ENCODE results near the gene SIRPB2. TPM values are rescaled to one million over a fixed set of nuclear protein-coding genes. Genes with fewer than 3 reads are reported as not detected.

SIRPB2 gene
- polyA plus RNA-seq, 1 donor (not counting 4 experiments of a cell fraction or from before 2014, with no cell fraction given), result 1.6 TPM

DNA sequence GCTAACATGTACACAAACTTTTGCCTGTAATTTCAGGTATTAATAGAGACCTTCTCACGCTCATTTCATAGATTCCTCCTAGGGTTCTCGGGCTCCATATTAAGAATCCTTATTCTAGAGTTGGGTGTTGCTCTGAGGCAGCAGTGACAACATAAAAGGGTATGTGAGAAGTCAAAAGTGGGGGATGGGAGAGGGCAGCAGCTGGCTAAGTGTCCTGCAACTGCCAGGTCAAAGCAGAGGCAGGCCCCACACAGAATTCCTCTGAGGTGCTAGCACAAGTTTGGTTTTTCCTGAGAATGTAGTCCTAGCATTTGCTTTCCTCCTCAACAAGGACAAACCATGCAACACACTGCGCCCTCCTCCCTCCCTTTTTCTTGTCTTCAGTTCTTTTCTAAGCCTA lies 29.2 kb downstream of the SIRPB2 start:
- DNase-seq (ENCODE audit: low read depth, low spot score) (no peak), FAIRE-seq (no peak)
- dilution Hi-C loops (cut with MboI; ENCODE audit: extremely low pct_ligation_motif_present, low sequenced_read_pairs), result no loop called here
- no peak for TF ChIP-seq EZH2 (IDR thresholded peaks at IDR 0.05; ENCODE audit: low read length)
- TF ChIP-seq, protein P1, sequence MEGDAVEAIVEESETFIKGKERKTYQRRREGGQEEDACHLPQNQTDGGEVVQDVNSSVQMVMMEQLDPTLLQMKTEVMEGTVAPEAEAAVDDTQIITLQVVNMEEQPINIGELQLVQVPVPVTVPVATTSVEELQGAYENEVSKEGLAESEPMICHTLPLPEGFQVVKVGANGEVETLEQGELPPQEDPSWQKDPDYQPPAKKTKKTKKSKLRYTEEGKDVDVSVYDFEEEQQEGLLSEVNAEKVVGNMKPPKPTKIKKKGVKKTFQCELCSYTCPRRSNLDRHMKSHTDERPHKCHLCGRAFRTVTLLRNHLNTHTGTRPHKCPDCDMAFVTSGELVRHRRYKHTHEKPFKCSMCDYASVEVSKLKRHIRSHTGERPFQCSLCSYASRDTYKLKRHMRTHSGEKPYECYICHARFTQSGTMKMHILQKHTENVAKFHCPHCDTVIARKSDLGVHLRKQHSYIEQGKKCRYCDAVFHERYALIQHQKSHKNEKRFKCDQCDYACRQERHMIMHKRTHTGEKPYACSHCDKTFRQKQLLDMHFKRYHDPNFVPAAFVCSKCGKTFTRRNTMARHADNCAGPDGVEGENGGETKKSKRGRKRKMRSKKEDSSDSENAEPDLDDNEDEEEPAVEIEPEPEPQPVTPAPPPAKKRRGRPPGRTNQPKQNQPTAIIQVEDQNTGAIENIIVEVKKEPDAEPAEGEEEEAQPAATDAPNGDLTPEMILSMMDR (optimal IDR thresholded peaks at IDR 0.05 in 1 of 3, IDR thresholded peaks at IDR 0.05 in 1 of 3, conservative IDR thresholded peaks at IDR 0.05 in 1 of 3; ENCODE audit: extremely low read depth in 1 of 3, insufficient read depth in 2 of 3, low read length in 3 of 3), result no peak
- Histone ChIP-seq H2AFZ (ENCODE audit: control insufficient read depth, low read length) (no peak overlapping the region), H3K4me2 (ENCODE audit: control insufficient read depth, extremely low read depth, insufficient read depth, low read depth, low read length) (no peak overlapping the region), H3K4me1 (ENCODE audit: control insufficient read depth, extremely low read depth, insufficient read depth, low read length) (peaks cover 20% of the 10 kb centered on the region), H3K4me3 (ENCODE audit: control insufficient read depth in 2 of 3, extremely low read depth in 1 of 3, insufficient read depth in 2 of 3, low read depth in 1 of 3, low read length in 3 of 3) (no peak overlapping the region), H3K9me3 (ENCODE audit: control insufficient read depth, low read depth, low read length) (no peaks in the 10 kb centered on the region), H3K36me3 (ENCODE audit: control insufficient read depth in 2 of 2, extremely low read depth in 1 of 2, insufficient read depth in 2 of 2, low read length in 2 of 2) (peaks cover 27 to 65% of the 10 kb centered on the region in 2 experiments), H3K27me3 (ENCODE audit: control insufficient read depth, extremely low read depth, insufficient read depth, low read length) (no peaks in the 10 kb centered on the region), H4K20me1 (ENCODE audit: control insufficient read depth, extremely low read depth, insufficient read depth, low read length) (peaks cover 6% of the 10 kb centered on the region), H3K9ac (ENCODE audit: control insufficient read depth, extremely low read depth, insufficient read depth, low read length) (no peak overlapping the region), H3K79me2 (ENCODE audit: control insufficient read depth, insufficient read depth, low read length) (peaks cover 79% of the 10 kb centered on the region), H3K27ac (ENCODE audit: control insufficient read depth, insufficient read depth, low read length) (no peak overlapping the region), H3K9me1 (ENCODE audit: control insufficient read depth, extremely low read depth, insufficient read depth, low read length) (peaks cover 2% of the 10 kb centered on the region)

DNA sequence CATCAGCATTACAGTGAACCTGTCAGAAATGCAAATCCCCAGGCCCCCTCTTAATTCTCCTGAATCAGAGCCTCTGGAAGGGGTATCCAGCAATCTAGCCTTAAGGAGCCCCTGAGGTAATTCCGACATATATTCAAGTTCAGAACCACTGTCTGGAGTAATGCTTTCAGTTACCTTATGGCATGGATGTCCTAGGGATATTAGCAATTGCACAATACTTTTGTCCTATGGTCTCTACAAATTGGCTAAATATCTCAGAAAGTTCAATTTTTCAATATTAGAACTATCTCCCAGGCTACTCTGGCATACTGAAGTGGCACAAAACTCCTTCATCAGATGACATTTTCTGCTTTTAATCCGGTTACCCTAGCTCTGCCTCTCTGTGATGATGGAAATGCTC lies 30.9 kb downstream of the SIRPB2 start:
- no peak for FAIRE-seq
- H3K79me2 ChIP-seq (ENCODE audit: control insufficient read depth, insufficient read depth, low read length), result peaks cover 67% of the 10 kb centered on the region
- H3K4me3 ChIP-seq (ENCODE audit: control insufficient read depth in 2 of 3, extremely low read depth in 1 of 3, insufficient read depth in 2 of 3, low read depth in 1 of 3, low read length in 3 of 3), result no peak overlapping the region
- no peak overlapping the region for H3K27ac ChIP-seq (ENCODE audit: control insufficient read depth, insufficient read depth, low read length)
- peaks cover 4% of the 10 kb centered on the region for H4K20me1 ChIP-seq (ENCODE audit: control insufficient read depth, extremely low read depth, insufficient read depth, low read length)
- no peaks in the 10 kb centered on the region for H3K9me3 ChIP-seq (ENCODE audit: control insufficient read depth, low read depth, low read length)
- H2AFZ ChIP-seq (ENCODE audit: control insufficient read depth, low read length), result no peak overlapping the region
- no peak overlapping the region for H3K9ac ChIP-seq (ENCODE audit: control insufficient read depth, extremely low read depth, insufficient read depth, low read length)
- H3K9me1 ChIP-seq (ENCODE audit: control insufficient read depth, extremely low read depth, insufficient read depth, low read length), result no peaks in the 10 kb centered on the region
- dilution Hi-C loops (cut with MboI; ENCODE audit: extremely low pct_ligation_motif_present, low sequenced_read_pairs), result no loop called here
- H3K4me1 ChIP-seq (ENCODE audit: control insufficient read depth, extremely low read depth, insufficient read depth, low read length), result peaks cover 13% of the 10 kb centered on the region
- no peak for DNase-seq (ENCODE audit: low read depth, low spot score)
- H3K27me3 ChIP-seq (ENCODE audit: control insufficient read depth, extremely low read depth, insufficient read depth, low read length), result no peaks in the 10 kb centered on the region
- TF ChIP-seq, protein P1 (optimal IDR thresholded peaks at IDR 0.05 in 1 of 3, IDR thresholded peaks at IDR 0.05 in 1 of 3, conservative IDR thresholded peaks at IDR 0.05 in 1 of 3; ENCODE audit: extremely low read depth in 1 of 3, insufficient read depth in 2 of 3, low read length in 3 of 3), result no peak
- TF ChIP-seq EZH2 (IDR thresholded peaks at IDR 0.05; ENCODE audit: low read length), result no peak
- no peak overlapping the region for H3K4me2 ChIP-seq (ENCODE audit: control insufficient read depth, extremely low read depth, insufficient read depth, low read depth, low read length)
- H3K36me3 ChIP-seq (ENCODE audit: control insufficient read depth in 2 of 2, extremely low read depth in 1 of 2, insufficient read depth in 2 of 2, low read length in 2 of 2), result peaks cover 35 to 74% of the 10 kb centered on the region in 2 experiments

Data from keratinocyte (primary cell).